GM12878 (cell line): Measurements from ENCODE around the gene CNTN4. TPM values are rescaled to one million over a fixed set of nuclear protein-coding genes. Genes with fewer than 3 reads are reported as not detected.

Experiments
- ATAC-seq: fragments of 200-7000 bp; cut with Tn5 transposase; 3 replicates; pipeline ENCODE4 v1.9.1; 2020; ENCODE audit warnings: mild to moderate bottlenecking, moderate library complexity
- BruUV-seq: library from RNA; stranded (reverse); fragments of 400-500 nt; replicated peaks from 2 replicates; lab custom pipeline; 2021; lab: Mats Ljungman, UMichigan
- CTCF ChIA-PET: fragments of 300-600 bp; sonication (Branson Sonifier 250); formaldehyde crosslinking; extraction: SDS; loops from one replicate; lab custom pipeline; 2021; ENCODE audit warnings: inconsistent platforms; lab: Yijun Ruan, JAX
- POLR2A ChIA-PET: fragments of 350-600 bp; formaldehyde crosslinking; extraction: SDS; loops from one replicate; lab custom pipeline; 2021; ENCODE audit warnings: inconsistent platforms; lab: Charles Lee
- RAD21 ChIA-PET: fragments of 300-600 bp; sonication (Branson Sonifier 250); formaldehyde crosslinking; loops from one replicate; lab custom pipeline; 2023; ENCODE audit warnings: antibody characterized with exemption; ENCODE audit not compliant: unreplicated experiment; lab: Charles Lee
- SMC1A ChIA-PET: fragments of 300-600 bp; sonication (Branson Sonifier 250); formaldehyde crosslinking; loops from one replicate; lab custom pipeline; 2023; ENCODE audit not compliant: unreplicated experiment, uncharacterized antibody; lab: Charles Lee
- DNase-seq: peaks from one replicate; pipeline ENCODE4 v3.0.0-alpha.2; 2011; ENCODE audit warnings: low read depth, low spot score
- FAIRE-seq: peaks from 3 replicates; lab custom pipeline; 2011; peaks lifted over from hg19 to GRCh38; lab: Jason Lieb, UNC
- H2AFZ ChIP-seq: 2 replicates; pipeline ENCODE4 v1.6.0; 2011; ENCODE audit warnings: low read depth, low read length, control low read depth; ENCODE audit not compliant: control insufficient read depth
- H3K27ac ChIP-seq: 2 replicates; pipeline ENCODE4 v1.5.1; 2011; ENCODE audit warnings: control low read depth; ENCODE audit not compliant: control insufficient read depth, insufficient read depth
- H3K27me3 ChIP-seq, 2 experiments: replicated peaks in 1 of 2; 2 replicates each; pipeline versions ENCODE4 v1.6.0 to v1.6.1; 2011; ENCODE audit warnings: low read length in 1 of 2; ENCODE audit not compliant: control insufficient read depth in 2 of 2, insufficient read depth in 2 of 2
- H3K36me3 ChIP-seq, 2 experiments: 2 replicates each; pipeline ENCODE4 v1.5.1; 2011; ENCODE audit warnings: low read length in 1 of 2; ENCODE audit not compliant: control insufficient read depth in 2 of 2, insufficient read depth in 2 of 2
- H3K4me1 ChIP-seq: 2 replicates; pipeline ENCODE4 v1.6.1; 2011; ENCODE audit warnings: mild to moderate bottlenecking, low read length, moderate library complexity, mixed read lengths; ENCODE audit not compliant: control insufficient read depth, insufficient read depth
- H3K4me2 ChIP-seq: 2 replicates; pipeline ENCODE4 v1.6.0; 2011; ENCODE audit warnings: control low read depth; ENCODE audit not compliant: control insufficient read depth, insufficient read depth
- H3K4me3 ChIP-seq: fragments of 200-600 bp; sonication (generic); 2 replicates; pipeline ENCODE4 v1.5.1; 2016
- H3K79me2 ChIP-seq: 2 replicates; pipeline ENCODE4 v1.6.0; 2011; ENCODE audit warnings: low read length; ENCODE audit not compliant: control insufficient read depth, insufficient read depth
- H3K9ac ChIP-seq: 2 replicates; pipeline ENCODE4 v1.8.0; 2011; ENCODE audit warnings: low read length, control low read depth, mixed read lengths; ENCODE audit not compliant: control insufficient read depth, insufficient read depth
- H3K9me3 ChIP-seq: replicated peaks from 3 replicates; pipeline ENCODE4 v1.5.1; 2011; ENCODE audit warnings: mild to moderate bottlenecking, low read length; ENCODE audit not compliant: control insufficient read depth, insufficient read depth
- H4K20me1 ChIP-seq: 2 replicates; pipeline ENCODE4 v1.6.0; 2011; ENCODE audit not compliant: control insufficient read depth, insufficient read depth
- BCL3 ChIP-seq: IDR thresholded peaks from 2 replicates; pipeline ENCODE4 v1.6.1; 2011; ENCODE audit warnings: borderline replicate concordance, low read depth, mild to moderate bottlenecking, moderate library complexity, low read length; ENCODE audit not compliant: insufficient read depth, poor library complexity, severe bottlenecking
- CHD1 ChIP-seq: IDR thresholded peaks from 2 replicates; pipeline ENCODE4 v1.6.1; 2012; ENCODE audit warnings: low read depth, low read length, improper control_type of control experiment
- E2F4 ChIP-seq: IDR thresholded peaks from 2 replicates; pipeline ENCODE4 v1.6.1; 2012; ENCODE audit warnings: low read depth, low read length, improper control_type of control experiment
- EP300 ChIP-seq, 2 experiments: fragments of 150-350 bp in 1 of 2; IDR thresholded peaks; 2 replicates each; pipeline ENCODE4 v1.6.1; 2011 to 2012; ENCODE audit warnings: low read depth in 2 of 2, low read length in 2 of 2, borderline replicate concordance in 1 of 2, improper control_type of control experiment in 1 of 2, inconsistent platforms in 1 of 2; ENCODE audit not compliant: control insufficient read depth in 1 of 2
- JUNB ChIP-seq: IDR thresholded peaks from 2 replicates; pipeline ENCODE4 v1.6.1; 2016; ENCODE audit warnings: antibody characterized with exemption, mild to moderate bottlenecking
- MTA3 ChIP-seq: IDR thresholded peaks from 2 replicates; pipeline ENCODE4 v1.6.1; 2012; ENCODE audit warnings: low read length, inconsistent platforms, borderline replicate concordance
- NFYB ChIP-seq: IDR thresholded peaks from 2 replicates; pipeline ENCODE4 v1.6.1; 2011; ENCODE audit warnings: low read depth, mild to moderate bottlenecking, low read length, improper control_type of control experiment, moderate library complexity; ENCODE audit not compliant: insufficient read depth
- PML ChIP-seq: IDR thresholded peaks from 2 replicates; pipeline ENCODE4 v1.6.1; 2012; ENCODE audit warnings: low read length, inconsistent platforms
- RFX5 ChIP-seq: IDR thresholded peaks from 2 replicates; pipeline ENCODE4 v1.6.1; 2011; ENCODE audit warnings: low read depth, low read length, improper control_type of control experiment
- SPI1 ChIP-seq: IDR thresholded peaks from 2 replicates; pipeline ENCODE4 v1.6.1; 2011; ENCODE audit warnings: low read depth, mild to moderate bottlenecking, low read length, moderate library complexity, borderline replicate concordance; ENCODE audit not compliant: insufficient read depth
- TAF1 ChIP-seq: IDR thresholded peaks from 2 replicates; pipeline ENCODE4 v1.6.1; 2011; ENCODE audit warnings: mild to moderate bottlenecking, low read depth, low read length, borderline replicate concordance
- YY1 ChIP-seq: IDR thresholded peaks from 2 replicates; pipeline ENCODE4 v1.6.1; 2011; ENCODE audit warnings: low read depth, mild to moderate bottlenecking, low read length
- ZNF622 ChIP-seq: fragments of 450-650 bp; IDR thresholded peaks from 2 replicates; pipeline ENCODE4 v1.6.1; 2017; ENCODE audit warnings: mild to moderate bottlenecking, inconsistent platforms
- ZSCAN29 ChIP-seq: fragments of 450-650 bp; IDR thresholded peaks from 2 replicates; pipeline ENCODE4 v1.6.1; 2017; ENCODE audit warnings: mild to moderate bottlenecking, moderate library complexity
- WGBS: methylation state at CpG from one replicate; pipeline ENCODE4 v1.1.6; 2016; ENCODE audit warnings: low lambda C conversion rate; ENCODE audit not compliant: insufficient replicate concordance, insufficient coverage; ENCODE audit errors: missing lambda C conversion rate; 5-methylcytosine and 5-hydroxymethylcytosine counted together
- in situ Hi-C: fragments of 300-500 bp; cut with MboI; formaldehyde crosslinking; loops from 9 replicates; pipeline ENCODE4 v1.14.3; 2018; ENCODE audit warnings: mixed read lengths
- intact Hi-C: fragments of 100-400 bp; cut with micrococcal nuclease; formaldehyde crosslinking; loops from one replicate; pipeline ENCODE4 v1.14.2; 2022; ENCODE audit not compliant: unreplicated experiment
- polyA plus RNA-seq, 11 experiments: library from polyadenylated mRNA; depleted of rRNA in 4 of 11; unstranded in 6 of 11; stranded (reverse) in 5 of 11; fragments of >200 nt; fragmentation: Nextera tagmentation in 4 of 11; fragmentation: Illumina TruSeq in 1 of 11; extraction: Ambion mirVana in 4 of 11; extraction: Trizol in 1 of 11; gene quantifications; 1 replicate in 1 of 11; 2 replicates in 10 of 11; pipeline versions ENCODE4 v1.2.1 to v1.2.3, GENCODE V29; 2011 to 2016; ENCODE audit warnings: inconsistent platforms in 2 of 11, missing spikeins in 2 of 11, low read depth in 1 of 11
- total RNA-seq, 4 experiments: library from RNA; depleted of rRNA in 3 of 4; stranded (reverse); fragments of >200 nt in 3 of 4; fragmentation: Illumina TruSeq in 1 of 4; extraction: Trizol in 1 of 4; gene quantifications; 2 replicates each; pipeline versions ENCODE4 v1.2.1 to v1.2.3, GENCODE V29; 2013 to 2021

Gene CNTN4
- total and polyA plus RNA-seq, 10 of the 15 experiments (the other 5 are each of a cell fraction or from before 2014, with no cell fraction given): 0.05 to 0.43 (median 0.15) TPM; not detected in 1

GRCh38 chr3:2862366-2862765, 763.7 kb downstream of the CNTN4 start:
- RAD21 ChIA-PET: no interaction called here
- intact Hi-C loops: no loop called here
- Histone ChIP-seq H4K20me1 (no peaks in the 10 kb centered on the region), H3K27me3 (no peaks in the 10 kb centered on the region; a peak in 1 of 4 replicates), H3K4me3 (no peak overlapping the region), H3K9me3 (no peaks in the 10 kb centered on the region), H3K9ac (no peak overlapping the region), H3K27ac (no peak overlapping the region), H3K4me1 (no peaks in the 10 kb centered on the region), H3K79me2 (no peaks in the 10 kb centered on the region), H3K36me3 (no peaks in the 10 kb centered on the region), H3K4me2 (no peak overlapping the region), H2AFZ (no peak overlapping the region)
- no peak for TF ChIP-seq PML
- no peak for TF ChIP-seq SPI1
- no peak for TF ChIP-seq BCL3
- FAIRE-seq (no peak), ATAC-seq (no peak), DNase-seq (no peak)
- POLR2A ChIA-PET: no interaction called here
- CTCF ChIA-PET: no interaction called here
- SMC1A ChIA-PET: no interaction called here
- WGBS: 69% methylated on average over 1 of the region's 1 CpG
- in situ Hi-C loops: no loop called here
- BruUV-seq: no TSS peak

- in situ Hi-C loops: no loop called here
- RAD21 ChIA-PET: no interaction called here
- TF ChIP-seq JUNB (no peak), CHD1 (no peak), NFYB (no peak), ZNF622 (no peak), ZSCAN29 (no peak), MTA3 (no peak), EP300 (IDR thresholded peaks at IDR 0.05; ENCODE audit: borderline replicate concordance in 1 of 2, control insufficient read depth in 1 of 2, low read depth in 2 of 2, low read length in 2 of 2) (no peak), E2F4 (no peak), YY1 (no peak), RFX5 (no peak), TAF1 (no peak)
Measured at GRCh38 chr3:2863127-2863526, 764.5 kb downstream of the CNTN4 start.

More at GRCh38 chr3:2863127-2863526, 764.5 kb downstream of the CNTN4 start:
- Histone ChIP-seq H3K4me2 (no peak overlapping the region), H3K27me3 (no peaks in the 10 kb centered on the region; a peak in 1 of 4 replicates), H2AFZ (no peak overlapping the region), H3K4me3 (no peak overlapping the region), H3K27ac (no peak overlapping the region), H3K79me2 (no peaks in the 10 kb centered on the region), H3K9me3 (no peaks in the 10 kb centered on the region), H4K20me1 (no peaks in the 10 kb centered on the region), H3K4me1 (no peaks in the 10 kb centered on the region), H3K9ac (no peak overlapping the region), H3K36me3 (no peaks in the 10 kb centered on the region)
- intact Hi-C loops: no loop called here
- ChIA-PET CTCF (no interaction called here), SMC1A (no interaction called here), POLR2A (no interaction called here)
- 73% methylated on average over 2 of the region's 2 CpGs for WGBS
- ATAC-seq: no peak
- DNase-seq: no peak
- BruUV-seq: no TSS peak
- no peak for FAIRE-seq
